Measurements from ENCODE around the gene MARK2. TPM values are rescaled to one million over a fixed set of nuclear protein-coding genes. Genes with fewer than 3 reads are reported as not detected.

MARK2 gene
- total and polyA plus RNA-seq, 2 of the 8 experiments (the other 6 are each of a cell fraction or from before 2014, with no cell fraction given): 19.3 to 58.5 TPM

GRCh38 chr11:63826471-63827190 is 12.3 kb upstream of the MARK2 start:
- Histone ChIP-seq H3K9me3 (ENCODE audit: insufficient read depth in 2 of 2, low read depth in 1 of 2, low read length in 1 of 2) (no peaks in the 10 kb centered on the region), H2AFZ (ENCODE audit: low read length) (no peak overlapping the region), H3K4me2 (ENCODE audit: insufficient read depth in 1 of 2, low read depth in 2 of 2, low read length in 2 of 2) (no peak overlapping the region), H3K23ac (ENCODE audit: insufficient read length) (no peak overlapping the region), H2BK15ac (ENCODE audit: low read length) (no peak overlapping the region), H2AK5ac (ENCODE audit: low read depth, low read length) (no peak overlapping the region), H3K23me2 (ENCODE audit: low read depth, low read length) (no peaks in the 10 kb centered on the region), H2BK20ac (ENCODE audit: low read length) (no peak overlapping the region), H3K9ac (replicated peaks in 1 of 4; ENCODE audit: extremely low read depth in 1 of 4, low read depth in 3 of 4, low read length in 3 of 4) (no peak overlapping the region), H2BK12ac (ENCODE audit: low read depth, low read length) (no peak overlapping the region), H3K4ac (replicated peaks; ENCODE audit: insufficient read length, low read depth, low read length) (no peak overlapping the region), H3K18ac (ENCODE audit: extremely low read depth, low read length) (no peak overlapping the region), H3K4me3 (ENCODE audit: extremely low read depth in 1 of 4, insufficient read depth in 2 of 4, low read depth in 3 of 4, low read length in 4 of 4) (no peak overlapping the region), H3K56ac (replicated peaks; ENCODE audit: insufficient read length, low read depth, low read length) (no peak overlapping the region), H3K79me1 (ENCODE audit: low read depth, low read length) (peaks cover 3% of the 10 kb centered on the region), H4K8ac (ENCODE audit: extremely low read depth, insufficient read depth, low read length) (no peak overlapping the region; the same call in 1 of the 2 replicates), H2BK120ac (replicated peaks; ENCODE audit: low read depth, low read length) (no peak overlapping the region), H3K14ac (ENCODE audit: insufficient read length) (no peak overlapping the region), H4K20me1 (replicated peaks in 1 of 2; ENCODE audit: control insufficient read depth in 1 of 2, insufficient read depth in 2 of 2, low read length in 2 of 2) (peaks cover 3 to 8% of the 10 kb centered on the region in 2 experiments), H3K27ac (ENCODE audit: low read depth, low read length) (no peak overlapping the region), H3K4me1 (replicated peaks in 1 of 4; ENCODE audit: control insufficient read depth in 3 of 4, insufficient read depth in 4 of 4, low read length in 3 of 4) (peaks cover 2 to 5% (median 4%) of the 10 kb centered on the region in 4 experiments; a peak in 5 of 7 replicates), H3K27me3 (replicated peaks in 1 of 4; ENCODE audit: control insufficient read depth in 3 of 4, extremely low read depth in 1 of 4, insufficient read depth in 3 of 4, low read length in 3 of 4) (no peaks in the 10 kb centered on the region), H3K79me2 (ENCODE audit: control insufficient read depth in 1 of 2, insufficient read depth in 2 of 2, low read length in 2 of 2) (no peaks in the 10 kb centered on the region), H4K5ac (ENCODE audit: insufficient read length, low read depth, low read length) (no peak overlapping the region), H2BK5ac (ENCODE audit: low read depth, low read length) (no peak overlapping the region), H4K91ac (replicated peaks; ENCODE audit: insufficient read length, low read length) (no peak overlapping the region), H3K36me3 (ENCODE audit: control insufficient read depth in 2 of 4, insufficient read depth in 4 of 4, low read length in 3 of 4) (peaks cover 17 to 53% (median 36%) of the 10 kb centered on the region in 4 experiments)
- FAIRE-seq (no peak), DNase-seq (ENCODE audit: low read depth in 1 of 2, low spot score in 2 of 2) (no peak)
- 96% methylated on average over 16 of the region's 17 CpGs; no CpG with 5 or more reads in 1 of the 2 experiments for WGBS, 2 experiments (ENCODE audit: extremely low coverage in 1 of 2, insufficient coverage in 1 of 2, insufficient read length in 1 of 2, insufficient replicate concordance in 2 of 2, low coverage in 1 of 2, low lambda C conversion rate in 2 of 2, missing lambda C conversion rate in 1 of 2)
- POLR2A ChIA-PET (ENCODE audit: partially characterized antibody): interaction anchor here (0.6 to 9.0 kb wide), 9 partner anchors 9 to 91 kb away, joined by 3 to 85 read pairs (median 4); no protein-coding TSS in a partner anchor
- CTCF ChIA-PET (ENCODE audit: partially characterized antibody): interaction anchor here (0.9 to 2.4 kb wide), 5 partner anchors 11 to 175 kb away, joined by 3 to 12 read pairs (median 3); no protein-coding TSS in a partner anchor
- peak in 1 of 3 experiments; percentile 7; a peak in 1 of 4 replicates for TF ChIP-seq CTCF (IDR thresholded peaks at IDR 0.05; ENCODE audit: control extremely low read depth in 1 of 3, insufficient read depth in 1 of 3, low read depth in 1 of 3, low read length in 3 of 3)
- TF ChIP-seq RXRA (IDR thresholded peaks at IDR 0.05; ENCODE audit: insufficient read depth, low read depth, low read length): no peak
